ENCODE data around the gene OR8J1.

DNA sequence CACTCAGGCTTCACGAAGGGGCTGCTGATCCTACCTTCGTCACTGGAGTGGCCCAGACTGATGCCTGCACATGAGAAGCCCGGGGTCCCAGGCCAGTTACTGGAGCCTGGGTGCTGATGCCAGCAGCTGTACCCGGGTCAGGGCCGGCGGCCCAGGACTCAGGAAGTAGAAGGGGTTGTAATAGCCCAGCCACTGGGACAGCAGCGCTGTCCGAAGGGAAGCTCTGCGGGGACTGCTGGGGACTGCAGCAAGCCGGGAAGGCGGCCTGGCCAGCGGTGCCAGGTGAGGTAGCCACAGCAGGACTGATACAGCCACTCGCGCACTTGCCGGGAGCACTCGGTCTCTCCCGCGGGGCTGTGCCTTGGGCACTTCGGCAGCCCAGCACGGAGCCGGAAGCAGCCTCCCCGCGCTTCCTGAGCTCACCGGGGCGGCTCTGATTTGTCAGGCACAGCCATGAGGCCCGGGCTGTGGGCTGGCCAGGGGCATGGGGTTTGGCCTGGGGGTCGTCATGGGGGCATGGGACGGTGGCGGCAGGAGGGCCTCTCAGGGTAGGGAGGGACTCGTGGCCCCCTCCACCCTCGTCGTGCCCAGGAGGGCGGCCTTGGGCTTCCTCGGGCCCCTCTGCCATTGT lies 22.1 kb upstream of the OR8J1 start:
- TF ChIP-seq, protein P1, sequence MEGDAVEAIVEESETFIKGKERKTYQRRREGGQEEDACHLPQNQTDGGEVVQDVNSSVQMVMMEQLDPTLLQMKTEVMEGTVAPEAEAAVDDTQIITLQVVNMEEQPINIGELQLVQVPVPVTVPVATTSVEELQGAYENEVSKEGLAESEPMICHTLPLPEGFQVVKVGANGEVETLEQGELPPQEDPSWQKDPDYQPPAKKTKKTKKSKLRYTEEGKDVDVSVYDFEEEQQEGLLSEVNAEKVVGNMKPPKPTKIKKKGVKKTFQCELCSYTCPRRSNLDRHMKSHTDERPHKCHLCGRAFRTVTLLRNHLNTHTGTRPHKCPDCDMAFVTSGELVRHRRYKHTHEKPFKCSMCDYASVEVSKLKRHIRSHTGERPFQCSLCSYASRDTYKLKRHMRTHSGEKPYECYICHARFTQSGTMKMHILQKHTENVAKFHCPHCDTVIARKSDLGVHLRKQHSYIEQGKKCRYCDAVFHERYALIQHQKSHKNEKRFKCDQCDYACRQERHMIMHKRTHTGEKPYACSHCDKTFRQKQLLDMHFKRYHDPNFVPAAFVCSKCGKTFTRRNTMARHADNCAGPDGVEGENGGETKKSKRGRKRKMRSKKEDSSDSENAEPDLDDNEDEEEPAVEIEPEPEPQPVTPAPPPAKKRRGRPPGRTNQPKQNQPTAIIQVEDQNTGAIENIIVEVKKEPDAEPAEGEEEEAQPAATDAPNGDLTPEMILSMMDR (IDR thresholded peaks at IDR 0.05) = no peak
- TF ChIP-seq POLR2A (IDR thresholded peaks at IDR 0.05) = no peak
